NB4 (cell line): Measurements from ENCODE around the gene TGFBR1.

Experiments
- CTCF ChIP-seq: IDR thresholded peaks from one replicate; pipeline ENCODE4 v1.5.1; 2012; ENCODE audit warnings: low read depth, low read length
- MAX ChIP-seq: IDR thresholded peaks from 2 replicates; pipeline ENCODE4 v1.6.1; 2011; ENCODE audit warnings: low read depth, low read length
- MYC ChIP-seq: IDR thresholded peaks from 2 replicates; pipeline ENCODE4 v1.6.1; 2011; ENCODE audit warnings: low read depth, low read length
- POLR2A ChIP-seq: IDR thresholded peaks from 2 replicates; pipeline ENCODE4 v1.6.1; 2011; ENCODE audit warnings: mild to moderate bottlenecking; ENCODE audit not compliant: insufficient read length; ENCODE audit errors: extremely low read depth

DNA sequence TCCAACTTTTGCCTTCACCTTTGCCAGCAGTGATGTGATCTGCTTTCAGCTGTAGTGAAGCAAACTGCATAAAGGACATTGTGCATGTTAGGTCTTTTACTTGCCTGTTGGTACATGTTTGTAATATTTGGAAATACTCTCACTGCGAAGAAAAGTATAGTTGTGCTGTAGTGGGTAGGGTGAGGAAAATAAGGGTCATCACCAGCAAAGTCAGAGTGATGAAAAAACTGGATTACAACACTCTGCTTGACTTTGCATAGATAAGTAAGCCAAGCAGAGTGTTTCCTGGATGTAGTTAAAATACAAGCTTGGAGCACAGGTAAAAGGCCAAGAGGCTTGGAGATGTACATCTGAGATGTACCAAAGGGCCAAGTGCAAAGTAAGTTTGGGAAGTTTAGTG, 16.7 kb downstream of the TGFBR1 start:
- TF ChIP-seq CTCF (no peak), MAX (no peak), MYC (no peak), POLR2A (no peak)
